NCI-H345 (cell line): ENCODE results near the gene ZNF576.
A peak's percentile ranks its signal among the peaks of the same experiment; 100 is the strongest.
"Not testable (repeated sequence)": the region's sequence is repeated elsewhere in the genome, so short reads cannot be mapped to it uniquely, and the experiment has no call there.

Experiments used
- DNase-seq: peaks from one replicate; lab custom pipeline; 2025; lab: John Stamatoyannopoulos, UW

The ZNF576 gene, protein sequence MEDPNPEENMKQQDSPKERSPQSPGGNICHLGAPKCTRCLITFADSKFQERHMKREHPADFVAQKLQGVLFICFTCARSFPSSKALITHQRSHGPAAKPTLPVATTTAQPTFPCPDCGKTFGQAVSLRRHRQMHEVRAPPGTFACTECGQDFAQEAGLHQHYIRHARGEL

GRCh38 chr19:43595999-43596841 is at the start of gene ZNF576, which contains the start of gene IRGQ:
TSS of gene ZNF576 (plus strand) at chr19:43596595. CDS start at chr19:43597109, 514 bp downstream.
TSS of gene IRGQ (minus strand) at chr19:43596134. CDS start at chr19:43595338, 796 bp downstream.
- DNase-seq, result peak; percentile 97

DNA sequence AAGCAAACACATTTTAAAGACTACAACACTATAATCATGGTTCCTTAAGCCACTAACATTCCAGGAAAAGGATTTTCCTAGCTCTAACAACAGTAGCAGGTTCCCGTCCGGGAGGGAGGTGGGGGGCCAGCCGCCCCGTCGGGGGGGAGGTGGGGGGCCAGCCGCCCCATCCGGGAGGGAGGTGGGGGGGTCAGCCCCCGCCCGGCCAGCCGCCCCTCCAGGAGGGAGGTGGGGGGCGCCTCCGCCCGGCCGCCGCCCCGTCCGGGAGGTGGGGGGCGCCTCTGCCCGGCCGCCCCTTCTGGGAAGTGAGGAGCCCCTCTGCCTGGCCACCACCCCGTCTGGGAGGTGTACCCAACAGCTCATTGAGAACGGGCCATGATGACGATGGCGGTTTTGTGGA is 48.5 kb upstream of the ZNF576 start:
- not testable (repeated sequence) for DNase-seq

DNA sequence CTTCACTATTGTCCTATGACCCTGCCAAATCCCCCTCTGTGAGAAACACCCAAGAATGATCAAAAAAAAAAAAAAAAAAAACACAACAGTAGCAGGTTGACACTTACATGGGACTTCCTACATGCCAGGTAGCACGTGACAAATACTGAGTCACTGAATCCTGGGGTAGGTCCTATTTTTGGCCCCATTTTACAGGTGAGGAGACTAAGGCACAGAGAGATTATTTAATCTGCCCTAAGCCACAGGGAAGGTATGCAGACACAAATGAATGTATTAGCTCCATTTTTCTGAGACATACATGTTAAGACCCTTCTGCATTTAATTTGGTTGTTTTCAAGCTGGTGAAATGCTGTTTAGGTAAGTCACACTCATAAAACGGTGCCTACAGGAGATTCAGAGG is 47.7 kb upstream of the ZNF576 start:
- no peak for DNase-seq

DNA sequence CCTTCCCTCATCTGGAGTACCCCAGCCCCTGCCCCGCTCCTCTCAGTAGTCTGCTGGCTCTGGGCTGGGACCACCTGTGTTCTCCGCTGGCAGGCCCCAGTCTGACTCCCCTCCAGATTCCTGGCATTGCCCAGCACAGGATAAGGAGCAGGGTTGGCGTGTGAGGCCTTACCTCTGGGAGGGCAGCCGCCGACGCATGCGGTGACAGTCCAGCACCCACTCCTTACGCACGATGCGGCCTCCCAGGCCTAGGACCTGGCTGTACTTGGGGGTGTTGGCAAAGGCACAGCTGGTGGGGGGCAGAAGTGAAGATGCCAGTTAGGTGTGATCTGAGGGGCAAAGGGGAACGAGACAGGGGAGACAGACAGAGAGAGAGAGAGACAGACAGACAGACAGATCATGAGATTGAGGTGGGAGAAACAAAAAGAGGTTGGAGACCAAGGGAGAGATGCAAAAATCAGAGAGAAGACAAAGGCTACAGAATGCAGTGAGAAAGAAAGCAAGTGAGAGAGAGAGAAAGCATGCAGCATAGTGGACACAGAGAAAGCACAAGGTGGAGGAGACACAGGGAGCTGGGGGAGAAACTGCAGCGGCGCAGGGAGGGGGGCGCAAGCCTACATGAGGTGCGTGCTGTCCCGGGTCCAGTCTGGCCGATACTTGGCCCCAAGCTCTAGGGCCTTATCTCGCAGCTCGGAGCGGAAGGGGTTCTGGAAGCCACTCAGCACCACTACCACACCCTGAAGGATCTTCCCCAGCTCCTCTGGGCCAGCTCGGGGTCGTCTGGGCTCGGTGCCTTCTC is 44.8 kb upstream of the ZNF576 start:
- no peak for DNase-seq

DNA sequence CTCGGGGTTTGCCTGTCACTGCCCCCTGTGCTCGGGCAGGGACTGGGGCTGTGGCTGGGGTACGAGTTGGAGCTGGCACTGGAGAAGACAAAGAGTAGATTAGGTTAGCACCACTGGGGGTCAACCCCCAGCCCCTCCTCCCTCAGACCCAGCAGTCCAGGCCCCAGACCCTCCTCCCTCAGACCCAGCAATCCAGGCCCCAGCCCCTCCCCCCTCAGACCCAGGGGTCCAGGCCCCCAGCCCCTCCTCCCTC is 44.3 kb upstream of the ZNF576 start:
- no peak for DNase-seq

DNA sequence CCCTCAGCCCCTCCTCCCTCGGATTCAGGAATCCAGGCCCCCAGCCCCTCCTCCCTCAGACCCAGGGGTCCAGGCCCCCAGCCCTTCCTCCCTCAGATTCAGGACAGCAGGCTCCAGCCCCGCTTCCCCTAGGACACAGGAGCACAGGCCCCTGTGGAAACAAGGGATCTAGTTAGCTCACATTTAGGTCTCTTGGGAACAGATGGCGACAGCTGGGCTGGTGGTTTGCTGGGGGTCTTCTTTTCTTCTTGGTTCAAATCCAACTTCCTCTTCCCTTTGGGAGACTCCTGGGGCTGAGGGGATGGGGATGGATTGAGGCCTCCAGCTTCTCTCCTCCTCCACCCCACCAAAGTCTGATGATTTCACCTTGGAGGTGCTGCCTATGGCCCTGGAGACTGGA is 43.8 kb upstream of the ZNF576 start:
- no peak for DNase-seq

DNA sequence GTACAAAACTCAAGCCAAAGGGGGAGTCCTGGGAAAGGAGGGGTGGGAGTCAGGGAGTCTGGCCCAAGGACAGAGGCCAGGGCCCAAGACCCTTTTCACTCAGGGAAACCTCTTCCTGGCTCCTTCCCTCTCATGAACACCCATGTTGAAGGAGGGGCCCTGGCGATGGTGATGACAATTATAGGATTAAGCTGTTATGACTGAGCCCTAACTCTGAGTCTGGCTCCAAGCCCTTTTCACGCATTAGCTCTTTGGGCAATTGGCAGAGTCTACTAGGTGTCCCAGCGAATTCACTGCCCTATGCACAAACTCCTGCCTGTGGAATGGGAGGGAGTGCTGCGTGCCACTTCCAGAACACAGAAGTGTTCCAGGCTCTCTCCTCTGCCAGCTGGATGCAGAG is 42.7 kb upstream of the ZNF576 start:
- DNase-seq, result no peak

- DNase-seq, result no peak
Observed at GRCh38 chr19:43554317-43554895, 42.0 kb upstream of the ZNF576 start.

- DNase-seq, result peak; percentile 28
Observed at GRCh38 chr19:43555185-43555770, 41.1 kb upstream of the ZNF576 start.

- no peak for DNase-seq
Observed at GRCh38 chr19:43560687-43561086, 35.7 kb upstream of the ZNF576 start.

- no peak for DNase-seq
Observed at GRCh38 chr19:43561139-43561970, 35.0 kb upstream of the ZNF576 start.

GRCh38 chr19:43562226-43562697 is 34.1 kb upstream of the ZNF576 start:
- DNase-seq, result no peak

GRCh38 chr19:43562698-43563241 is 33.6 kb upstream of the ZNF576 start:
- DNase-seq, result no peak

DNA sequence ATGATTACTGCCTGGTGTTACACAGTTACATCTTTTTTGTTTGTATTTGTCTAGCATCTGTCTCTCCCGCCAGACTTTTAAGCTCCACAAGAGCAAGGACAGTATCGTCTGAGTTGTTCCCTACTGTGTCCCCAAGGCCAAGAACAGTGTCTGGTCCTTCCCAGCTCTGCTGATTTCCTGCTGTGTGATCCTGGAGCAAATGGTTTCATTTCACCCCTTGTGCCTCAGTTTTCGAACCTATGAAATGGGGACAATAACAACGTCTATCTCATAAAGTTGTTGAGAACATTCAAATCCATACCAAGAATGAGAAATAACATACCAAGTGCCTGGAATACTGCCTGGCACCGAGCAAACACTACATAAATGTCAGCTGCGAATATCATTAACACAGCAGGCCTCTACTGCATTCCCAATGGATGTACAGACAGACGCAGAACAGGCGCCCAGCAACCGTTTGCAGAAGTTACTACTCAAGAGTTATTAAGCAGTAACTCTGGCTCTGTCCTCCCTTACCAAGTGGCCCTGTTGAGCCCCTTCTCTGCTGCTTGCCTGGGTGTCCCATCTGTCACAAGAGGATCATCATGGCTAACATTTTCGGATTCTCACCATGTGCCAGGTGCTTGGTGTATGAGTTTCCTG is 32.5 kb upstream of the ZNF576 start:
- DNase-seq, result no peak

DNA sequence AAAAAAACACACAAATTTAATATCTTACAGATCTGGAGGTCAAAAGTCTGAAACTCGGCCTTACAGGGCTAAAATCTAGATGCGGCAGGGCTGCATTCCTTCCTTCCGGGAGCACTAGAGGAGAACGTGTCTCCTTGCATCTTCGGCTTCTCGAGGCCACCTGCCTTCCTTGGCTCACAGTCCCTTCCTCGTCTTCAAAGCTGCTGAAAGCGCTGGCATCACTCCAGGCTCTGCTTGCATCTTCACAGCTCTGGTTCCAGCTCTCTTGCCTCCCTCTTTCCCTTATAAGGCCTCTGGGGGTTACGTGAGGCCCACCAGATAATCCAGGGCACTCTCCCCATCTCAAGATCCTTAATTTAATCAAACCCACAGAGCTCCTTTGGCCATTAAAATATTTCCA is 31.6 kb upstream of the ZNF576 start:
- no peak for DNase-seq

- DNase-seq, result no peak
Observed at GRCh38 chr19:43569657-43570056, 26.7 kb upstream of the ZNF576 start.

- DNase-seq, result peak; percentile 65
Observed at GRCh38 chr19:43570174-43570791, 26.1 kb upstream of the ZNF576 start.

- DNase-seq, result no peak
Observed at GRCh38 chr19:43572171-43572588, 24.2 kb upstream of the ZNF576 start.

- no peak for DNase-seq
Observed at GRCh38 chr19:43574424-43575155, 21.8 kb upstream of the ZNF576 start.
